NCI-H187 (cell line): Measurements from ENCODE around the gene RASAL1.

Experiments used
- DNase-seq, 2 experiments: peaks; one replicate each; lab custom pipeline; 2025; lab: John Stamatoyannopoulos, UW

RASAL1 gene

DNA sequence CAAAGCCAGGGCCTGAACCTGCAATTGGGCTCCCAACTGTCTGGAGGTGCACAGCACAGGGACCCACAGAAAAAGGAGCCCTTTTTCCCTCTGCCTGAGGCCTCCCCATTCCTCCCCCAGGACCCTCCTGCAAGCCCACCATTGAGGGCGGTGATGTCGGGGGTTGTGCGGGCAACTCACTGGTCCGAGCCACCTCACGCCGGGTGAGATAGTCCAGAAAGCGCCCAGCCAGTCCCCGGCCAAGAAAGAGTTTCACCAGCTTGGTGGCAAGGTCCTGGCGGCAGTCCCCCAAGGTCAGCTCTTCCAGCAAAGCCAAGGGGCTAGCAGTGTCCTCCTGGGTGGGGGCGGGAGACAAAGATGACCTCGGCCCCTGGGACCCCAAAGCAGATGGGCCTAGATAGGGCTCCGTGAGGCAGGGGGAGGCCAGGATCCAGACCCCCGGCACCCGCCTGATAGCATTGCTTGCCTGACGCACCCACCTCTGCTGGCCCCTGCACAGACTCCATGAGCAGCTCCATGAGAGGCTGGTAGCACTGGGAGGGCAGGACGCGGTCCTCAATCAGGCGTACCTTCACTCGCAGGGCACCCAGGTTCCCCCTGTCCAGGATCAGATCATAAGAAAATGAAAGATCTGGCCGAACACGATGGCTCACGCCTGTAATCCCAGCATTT lies 20.0 kb downstream of the RASAL1 start:
- DNase-seq: no peak

DNA sequence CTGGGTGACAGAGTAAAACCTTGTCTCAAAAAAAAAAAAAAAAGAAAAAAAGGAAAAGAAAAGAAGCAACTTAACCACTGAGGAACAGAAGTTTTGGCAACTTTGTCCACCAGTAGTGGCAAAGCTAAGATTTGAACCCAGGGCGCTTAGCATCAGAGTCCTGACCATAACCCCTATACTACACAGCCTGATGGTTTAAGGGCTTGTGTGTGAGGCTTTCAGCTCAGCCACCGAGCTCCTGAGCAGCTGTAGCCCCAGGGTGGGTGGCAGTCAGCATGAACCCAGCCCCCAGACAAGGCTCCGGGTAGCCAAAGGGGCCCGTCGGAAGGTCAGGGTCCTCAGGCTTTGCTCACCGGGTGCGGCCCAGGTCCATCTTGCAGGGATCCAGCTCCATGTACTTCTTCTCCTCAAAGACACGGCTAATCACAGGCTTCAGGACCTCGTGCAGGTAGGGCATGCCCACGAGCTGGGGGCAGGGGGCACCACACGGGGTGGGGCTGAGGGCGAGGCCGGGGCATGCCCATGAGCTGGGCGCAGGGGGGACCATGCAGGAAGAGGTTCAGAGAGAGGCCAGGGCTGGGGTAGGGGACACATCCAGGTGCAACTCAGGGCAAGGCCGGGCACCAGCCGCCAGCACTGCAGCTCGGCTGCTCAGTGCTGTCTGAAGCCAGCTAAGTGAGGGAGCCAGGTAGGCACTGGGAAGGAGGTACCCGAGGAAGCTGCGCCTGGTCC lies 20.9 kb downstream of the RASAL1 start:
- no peak for DNase-seq

DNA sequence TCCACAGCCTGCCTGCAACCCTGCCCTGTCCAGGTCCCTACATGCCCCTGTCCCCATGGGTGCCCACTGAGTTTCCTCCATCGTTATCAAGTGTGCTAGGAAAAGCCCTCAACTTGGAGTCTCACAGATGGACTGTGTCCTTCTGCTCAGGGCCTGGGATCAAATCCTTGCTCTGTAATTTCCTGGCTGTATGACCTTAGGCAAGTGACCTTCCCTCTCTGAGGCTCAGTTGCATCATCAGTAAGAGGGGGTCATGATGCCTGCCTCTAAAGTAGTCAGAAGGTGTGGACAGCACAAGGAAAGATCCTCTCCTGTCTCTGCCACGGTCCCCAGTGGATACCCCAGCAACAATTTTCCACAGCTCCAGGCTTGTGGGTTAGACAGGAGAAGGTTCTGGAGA lies 22.2 kb downstream of the RASAL1 start:
- DNase-seq: no peak

DNA sequence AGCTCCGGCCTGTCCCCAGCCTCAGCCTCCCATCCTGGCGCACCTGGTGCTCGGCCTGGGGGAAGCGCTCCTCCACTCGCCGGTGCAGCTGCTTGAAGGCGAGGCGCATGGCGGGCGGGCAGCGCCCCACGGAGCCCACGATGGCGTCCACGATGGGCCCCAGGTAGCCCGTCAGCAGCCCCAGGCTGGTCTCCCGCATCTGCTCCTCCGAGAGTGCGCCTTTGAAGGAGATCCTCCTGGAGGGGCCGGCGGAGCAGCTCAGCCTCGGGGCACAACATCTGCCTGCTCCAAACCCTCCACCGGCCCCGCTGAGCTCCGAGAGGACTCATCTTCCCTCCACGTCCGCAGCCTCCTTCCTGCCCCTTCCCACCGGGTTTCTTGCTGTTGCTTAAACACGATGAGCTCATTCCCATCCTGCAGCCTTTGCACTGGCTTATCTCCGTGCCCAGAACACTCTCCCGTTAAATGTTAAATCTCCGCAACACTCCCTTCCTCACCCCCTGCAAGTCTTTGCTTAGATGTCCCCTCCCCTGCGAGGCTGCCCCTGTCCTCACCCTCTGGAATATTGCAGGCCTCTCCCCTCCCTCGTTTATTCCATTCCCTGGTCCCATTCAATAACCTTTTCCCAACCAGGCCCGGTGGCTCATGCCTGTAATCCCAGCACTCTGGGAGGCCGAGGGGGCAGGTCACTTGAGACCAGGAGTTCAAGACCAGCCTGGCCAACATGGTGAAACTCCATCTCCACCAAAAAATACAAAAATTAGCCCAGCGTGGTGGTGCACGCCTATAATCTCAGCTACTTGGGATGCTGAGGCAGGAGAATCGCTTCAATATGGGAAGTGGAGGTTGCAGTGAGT lies 23.3 kb downstream of the RASAL1 start:
- no peak for DNase-seq

DNA sequence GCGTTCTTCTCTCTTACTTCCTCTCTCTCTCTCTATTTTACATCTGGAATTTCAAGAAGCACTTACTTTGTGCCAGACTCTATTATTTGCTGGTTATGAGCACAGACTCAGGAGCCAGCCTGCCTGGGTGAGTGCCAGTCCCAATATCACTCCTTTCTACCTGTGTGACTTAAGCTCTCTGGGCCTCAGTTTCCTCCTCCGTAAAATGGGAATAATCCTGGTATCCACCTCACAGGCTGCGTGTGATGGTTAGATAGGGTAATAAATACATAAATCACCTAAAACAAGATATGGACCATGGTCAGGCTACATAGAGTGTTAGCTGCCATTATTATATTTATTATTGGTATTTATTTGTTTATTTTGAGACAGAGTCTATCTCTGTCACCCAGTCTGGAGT lies 24.3 kb downstream of the RASAL1 start:
- DNase-seq: no peak

DNA sequence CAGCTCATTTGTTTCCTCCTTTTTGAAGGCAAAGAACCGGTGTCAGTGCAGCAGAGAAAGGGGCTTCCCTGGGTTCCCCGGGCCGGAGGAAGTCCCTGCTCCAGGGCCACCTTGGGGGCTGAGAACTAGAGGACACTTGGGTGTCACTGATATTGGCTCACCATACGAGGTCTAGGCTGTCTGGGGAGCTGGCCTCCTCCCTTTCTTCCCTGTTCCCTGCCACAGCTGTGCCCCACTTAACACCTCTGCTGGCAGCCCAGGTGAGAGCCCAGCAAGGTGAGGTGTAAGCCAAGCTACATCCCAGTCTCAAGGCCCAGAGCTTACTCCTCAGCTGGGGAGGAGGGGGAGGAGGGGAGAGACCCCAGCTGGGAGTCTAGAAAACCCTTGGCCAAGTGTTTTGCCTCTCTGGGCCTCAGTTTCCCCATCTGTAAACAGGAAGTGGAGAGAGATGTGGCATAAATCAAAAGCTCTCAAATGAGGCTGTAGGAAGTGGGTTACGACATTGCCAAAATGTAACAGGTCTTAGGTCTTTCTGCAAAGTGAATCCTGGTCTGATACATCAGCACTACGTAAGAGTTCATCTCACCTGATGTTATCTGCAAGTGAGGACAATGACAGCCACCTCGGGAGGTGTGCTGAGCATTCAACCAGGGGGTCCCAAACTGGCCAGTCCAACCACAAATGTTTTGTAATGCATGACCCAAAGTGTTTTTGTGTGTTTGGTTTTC lies 25.5 kb downstream of the RASAL1 start:
- no peak for DNase-seq

DNA sequence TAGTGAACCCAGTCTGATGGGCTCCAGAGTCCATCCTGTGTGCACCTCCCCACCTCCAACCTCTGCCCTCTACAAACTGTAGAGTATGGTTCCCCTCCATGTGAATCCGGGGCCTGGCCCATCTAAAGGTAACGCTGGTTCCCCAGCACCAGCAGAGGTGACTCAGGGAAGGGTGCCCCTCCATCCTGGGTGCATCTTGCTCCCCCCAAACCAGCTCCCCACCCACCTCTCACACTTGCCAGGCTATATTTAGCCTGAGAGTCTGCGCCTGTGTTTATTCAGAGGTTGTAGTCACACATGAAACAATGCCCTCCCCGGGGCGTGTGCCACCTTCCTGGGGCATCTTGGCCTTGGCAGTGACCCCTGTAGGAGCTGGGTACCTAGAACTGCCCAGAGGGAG lies 26.2 kb downstream of the RASAL1 start:
- DNase-seq: no peak

DNA sequence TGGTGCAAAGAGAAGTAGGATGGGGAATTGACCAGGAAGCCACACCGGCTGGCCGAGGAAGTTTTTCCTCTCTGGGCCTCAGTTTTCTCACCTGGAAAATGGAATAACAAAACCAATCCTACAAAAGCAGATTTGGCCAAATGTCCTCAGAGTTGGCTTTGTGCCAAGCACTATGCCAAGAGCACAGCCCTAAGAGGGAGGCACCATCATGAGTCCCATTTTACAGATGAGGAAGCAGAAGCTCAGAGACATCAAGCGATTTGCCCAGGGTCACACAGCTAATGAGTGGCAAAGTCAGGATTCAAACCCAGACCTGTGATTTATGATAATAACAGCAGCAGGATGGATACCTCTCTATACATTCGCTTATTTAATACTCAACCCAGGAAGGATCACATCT lies 27.3 kb downstream of the RASAL1 start:
- DNase-seq: no peak

DNA sequence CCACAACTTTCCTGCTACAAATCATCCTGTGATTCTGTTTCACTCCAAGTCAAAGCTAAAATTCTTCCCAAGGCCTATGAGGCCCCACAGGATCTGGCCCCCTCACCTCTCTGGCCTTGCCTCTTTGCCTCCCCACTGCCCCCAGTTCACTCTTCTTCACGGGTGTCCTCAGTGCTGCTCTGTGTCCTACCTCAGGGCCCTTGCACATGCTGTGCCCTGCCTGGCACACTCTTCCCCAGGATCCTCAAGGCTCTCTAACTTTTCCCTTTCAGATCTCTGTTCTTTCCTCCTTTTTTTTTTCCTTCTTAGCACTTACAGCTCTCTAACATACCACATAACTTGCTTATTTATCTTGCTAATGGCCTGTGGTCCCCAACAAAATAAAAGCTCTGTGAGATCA lies 29.2 kb downstream of the RASAL1 start:
- DNase-seq: no peak

DNA sequence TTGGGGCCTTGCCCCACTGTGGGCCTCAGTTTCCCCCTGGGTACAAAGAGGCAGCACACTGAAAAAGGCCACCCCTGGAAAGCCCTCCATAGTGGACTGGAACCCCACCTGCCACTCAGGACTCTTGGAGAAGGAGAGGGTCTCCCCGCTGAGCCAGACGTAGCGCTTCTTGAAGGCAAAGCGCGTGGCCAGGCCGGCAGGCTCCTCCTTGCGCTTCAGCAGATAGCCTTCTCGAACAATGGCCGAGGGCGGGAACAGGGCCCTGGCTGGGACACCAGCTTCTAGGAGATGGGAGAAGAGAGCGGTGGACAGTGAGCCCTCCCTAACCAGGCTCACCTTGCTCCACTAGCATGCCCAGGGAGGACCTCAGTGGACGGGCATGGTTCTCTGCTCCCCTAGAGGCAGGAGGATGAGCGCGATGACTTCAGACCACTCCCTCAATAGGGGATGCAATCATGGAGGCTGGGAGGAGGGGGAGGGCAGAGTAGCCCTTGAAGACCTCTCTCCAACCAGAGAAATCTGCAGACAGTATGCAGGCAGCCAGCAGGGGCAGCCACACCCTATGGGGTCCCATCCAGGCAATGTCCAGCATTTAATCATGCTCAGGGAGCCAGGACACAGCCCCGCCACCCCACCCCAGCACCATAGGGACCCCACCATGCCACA lies 29.8 kb downstream of the RASAL1 start:
- no peak for DNase-seq

DNA sequence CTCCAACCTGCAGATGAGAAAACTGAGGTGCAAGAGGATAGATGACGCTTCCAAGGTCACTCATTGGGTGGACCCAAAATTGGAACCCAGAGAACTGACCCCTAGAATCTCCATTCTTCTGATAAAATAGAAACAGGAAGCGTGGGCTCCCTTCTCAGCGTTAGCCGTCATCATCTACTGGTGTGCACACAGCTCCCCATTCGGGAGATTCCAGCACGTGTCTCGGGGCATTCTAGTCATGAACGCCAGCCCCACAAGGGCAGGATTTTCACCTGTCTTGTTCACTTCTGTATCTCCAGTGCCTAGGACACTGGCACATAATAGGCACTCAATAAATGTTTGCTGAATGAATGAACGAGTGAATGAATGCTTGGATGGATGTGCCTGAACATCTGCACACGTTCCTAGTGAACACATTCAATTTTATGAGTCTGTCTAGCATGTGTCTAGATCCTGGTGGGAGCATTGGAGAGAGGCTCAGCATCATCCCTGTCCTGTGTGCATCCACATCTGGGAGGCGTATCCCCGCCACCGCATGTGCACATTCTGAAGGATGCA lies 30.5 kb downstream of the RASAL1 start:
- no peak for DNase-seq

DNA sequence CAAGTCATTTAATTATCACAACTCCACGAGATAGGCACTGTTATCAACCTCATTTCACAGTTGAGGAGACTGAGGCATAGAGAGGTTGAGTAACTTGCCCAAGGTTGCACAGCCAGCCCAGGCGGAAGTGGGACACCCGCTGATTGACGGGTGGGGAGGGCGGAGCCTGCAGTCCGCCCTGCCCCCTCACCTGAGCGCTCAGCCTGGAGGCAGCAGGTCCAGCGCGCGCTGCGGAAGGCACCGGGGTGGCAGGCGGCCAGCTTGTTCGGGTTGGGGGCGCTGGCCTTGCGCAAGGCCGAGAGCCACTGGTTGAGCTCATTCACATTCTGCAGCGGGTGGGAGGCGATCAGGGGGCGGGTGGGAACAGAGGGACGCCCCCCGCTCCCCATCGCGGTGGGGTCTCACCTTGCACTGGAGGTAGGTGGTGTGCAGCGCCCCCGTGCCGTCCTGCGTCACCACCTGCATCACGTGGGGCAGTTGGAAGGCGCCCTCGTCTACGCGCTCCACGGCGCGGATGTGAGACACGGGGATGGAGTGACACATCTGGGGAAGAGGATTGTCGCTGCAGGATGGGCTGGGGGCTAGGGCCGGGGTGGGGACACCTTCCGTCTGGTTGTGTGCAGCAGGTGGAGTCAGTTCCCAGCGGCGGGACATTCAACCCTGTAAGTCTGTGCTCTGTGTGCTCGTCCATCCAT lies 31.7 kb downstream of the RASAL1 start:
- no peak for DNase-seq

DNA sequence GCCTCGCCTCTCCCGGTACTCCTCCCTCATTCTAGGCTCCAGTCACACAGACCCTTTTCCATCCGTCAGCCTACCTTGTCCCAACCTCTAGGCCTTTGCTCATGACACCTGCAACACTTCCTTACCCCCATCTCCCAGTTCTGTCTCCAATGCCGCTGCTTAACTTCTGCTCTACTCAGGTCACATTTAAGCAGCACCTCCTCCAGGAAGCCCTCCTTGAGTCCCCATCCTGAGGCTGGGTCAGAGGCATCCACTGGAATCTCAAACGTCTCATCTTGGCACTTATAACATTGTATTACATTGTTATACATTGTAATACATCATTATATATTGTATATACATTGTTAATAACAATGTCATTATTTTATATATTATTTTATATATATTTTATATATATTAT lies 32.8 kb downstream of the RASAL1 start:
- DNase-seq: no peak

DNA sequence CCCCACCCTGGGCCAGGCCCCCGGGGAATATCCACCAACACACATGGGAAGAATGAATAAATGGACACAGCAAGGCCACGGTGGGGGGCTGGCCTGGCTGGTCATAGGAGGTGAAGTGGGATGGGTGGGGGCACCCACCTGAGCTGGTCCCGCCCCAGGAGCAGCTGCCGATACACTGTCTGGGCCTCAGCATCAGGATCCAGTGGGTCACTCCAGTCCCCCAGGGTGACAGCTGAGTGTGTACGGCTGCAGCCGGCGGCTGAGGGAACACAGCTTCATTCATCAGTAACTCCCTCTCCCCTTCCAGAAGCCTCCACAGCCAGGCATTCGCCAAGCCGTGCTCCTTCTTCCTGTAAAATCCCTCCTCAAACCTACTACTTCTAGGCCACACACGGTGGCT lies 33.8 kb downstream of the RASAL1 start:
- DNase-seq: no peak

DNA sequence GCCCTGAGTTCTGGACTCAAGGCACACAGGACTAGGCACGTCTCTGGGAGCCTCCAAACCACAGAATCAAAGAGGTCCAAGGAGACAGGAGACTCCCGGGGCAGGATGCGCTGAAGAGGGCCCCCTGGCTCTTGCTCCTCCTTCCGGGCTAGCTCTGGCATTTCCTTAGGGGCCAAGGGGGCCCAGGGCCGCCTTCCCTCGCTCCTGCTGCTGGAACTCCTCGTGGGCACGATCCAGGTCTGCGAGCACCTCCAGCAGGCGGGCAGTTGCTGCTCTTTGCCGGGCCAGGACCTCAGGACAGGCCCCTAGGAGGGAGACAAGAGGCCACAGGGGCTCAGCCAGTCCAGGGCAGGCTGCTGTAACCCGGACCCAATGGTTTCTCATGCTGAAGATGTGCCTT lies 35.8 kb downstream of the RASAL1 start:
- DNase-seq: no peak

DNA sequence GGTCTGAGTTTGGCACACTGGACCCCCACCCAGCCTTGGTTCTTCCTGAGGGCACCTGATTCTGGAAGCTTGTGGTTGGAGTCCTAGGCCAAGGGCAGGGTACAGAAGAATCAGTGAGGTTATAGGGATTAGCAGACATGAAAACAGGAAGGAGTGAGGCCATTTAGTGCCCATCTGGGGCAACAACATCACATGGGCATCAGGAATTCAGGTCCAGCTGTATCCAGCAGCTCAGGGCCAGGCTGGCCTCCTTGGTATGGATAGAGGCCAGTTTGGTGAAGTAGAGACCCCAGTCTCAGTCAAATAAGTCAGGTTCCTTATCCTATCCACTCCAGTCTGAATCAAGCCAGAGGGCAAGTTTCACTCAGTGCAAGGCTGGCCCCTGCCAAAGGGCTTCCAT lies 36.2 kb downstream of the RASAL1 start:
- DNase-seq: no peak

DNA sequence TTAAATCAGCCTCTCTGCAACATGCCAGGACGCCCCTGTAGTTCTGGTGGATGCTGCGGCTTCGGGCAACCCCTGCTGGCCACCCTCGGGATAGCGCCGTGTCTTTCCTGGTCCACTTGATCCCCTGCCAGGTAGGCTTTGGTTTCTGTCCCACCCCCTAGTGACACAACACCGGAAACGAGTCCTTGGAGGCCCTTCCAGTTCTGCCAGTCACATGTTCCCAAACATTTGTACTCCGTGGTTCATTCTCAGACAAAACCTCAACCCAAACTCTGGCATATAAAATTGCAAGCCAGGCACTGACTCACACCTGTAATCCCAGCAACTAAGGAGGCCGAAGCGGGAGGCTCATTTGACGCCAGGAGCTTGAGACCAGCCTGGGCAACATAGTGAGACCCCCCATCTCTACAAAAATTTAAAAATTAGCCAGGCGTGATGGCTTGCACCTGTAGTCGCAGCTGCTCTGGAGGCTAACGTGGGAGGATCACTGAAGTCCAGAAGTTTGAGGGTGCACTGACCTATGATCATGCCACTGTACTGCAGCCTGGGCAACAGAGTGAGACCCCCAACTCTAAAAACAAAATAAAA lies 37.0 kb downstream of the RASAL1 start:
- peak; percentile 66 to 73 for DNase-seq

DNA sequence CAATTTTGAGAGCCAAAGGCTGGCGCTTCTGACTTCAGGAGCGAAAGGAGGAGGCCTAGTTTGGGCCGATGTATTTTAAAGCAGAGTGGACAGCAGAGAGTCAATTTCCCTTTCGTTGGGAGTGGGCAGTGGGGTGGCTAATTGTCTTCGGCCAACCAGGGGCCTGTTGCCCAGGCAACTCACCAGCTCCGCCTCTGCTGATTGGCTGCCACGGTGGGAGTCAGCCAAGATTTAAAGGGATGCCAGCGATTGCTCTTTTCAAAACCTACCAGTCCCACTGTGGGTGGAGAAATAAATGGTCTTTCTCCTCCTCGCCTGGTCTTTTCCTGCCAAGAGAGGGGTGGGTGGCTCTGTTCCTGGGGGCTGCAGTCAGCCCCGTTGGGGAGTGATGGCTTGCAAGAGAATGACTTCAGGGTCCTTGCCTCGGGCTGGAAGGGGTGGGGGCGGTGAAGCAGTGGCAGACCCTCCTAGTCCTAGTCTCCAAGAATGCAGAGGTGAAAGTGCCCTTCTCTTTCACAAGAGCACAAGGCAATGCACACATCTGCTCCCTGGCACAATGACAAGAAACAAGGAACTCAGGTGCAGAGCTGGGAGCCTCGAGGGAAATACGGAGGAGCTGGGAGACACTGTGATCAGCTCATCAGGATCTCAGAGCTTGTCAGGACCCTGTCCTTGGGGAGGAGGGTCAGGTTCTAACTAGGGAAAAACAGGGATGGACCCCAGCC lies 37.7 kb downstream of the RASAL1 start:
- no peak for DNase-seq

DNA sequence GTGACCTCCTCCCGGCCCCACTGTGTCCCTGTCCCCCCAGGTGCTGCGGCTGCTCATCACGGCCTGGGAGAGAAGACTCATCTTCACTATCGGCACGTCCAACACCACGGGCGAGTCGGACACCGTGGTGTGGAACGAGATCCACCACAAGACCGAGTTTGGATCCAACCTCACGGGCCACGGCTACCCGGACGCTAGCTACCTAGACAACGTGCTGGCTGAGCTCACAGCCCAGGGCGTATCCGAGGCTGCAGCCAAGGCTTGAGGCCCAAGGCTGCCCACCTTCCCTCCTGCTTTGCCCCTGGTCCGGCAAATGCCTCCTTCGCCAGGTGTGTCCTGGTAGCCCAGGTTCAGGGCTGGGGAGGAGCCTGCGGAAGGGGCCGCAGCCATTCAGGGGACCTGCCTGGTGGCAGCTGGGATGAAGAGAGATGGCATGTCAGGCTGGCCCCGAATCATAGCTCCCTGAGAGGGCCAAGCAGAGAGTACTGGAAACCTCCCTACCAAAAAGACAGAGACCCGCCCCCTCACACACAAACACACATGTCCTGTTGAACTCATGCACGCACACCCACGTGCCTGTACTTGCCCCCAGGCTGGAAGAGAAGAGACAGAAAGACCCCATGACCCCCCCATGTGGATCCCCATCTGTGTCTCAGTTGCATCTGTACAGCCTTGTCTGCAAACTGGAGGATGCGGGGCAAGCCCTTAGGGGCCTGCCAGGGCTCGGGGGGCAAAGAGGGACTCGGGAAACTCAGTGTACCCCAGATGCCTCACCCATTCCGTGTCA lies 38.7 kb downstream of the RASAL1 start:
- DNase-seq: no peak
